ENCODE results near the gene MTARC2. TPM values are rescaled to one million over a fixed set of nuclear protein-coding genes. Genes with fewer than 3 reads are reported as not detected.

Gene MTARC2
- polyA plus RNA-seq, 1 of the 3 experiments (the other 2 are of a cell fraction), result 6.1 TPM

- Histone ChIP-seq H3K9me2 (no peaks in the 10 kb centered on the region), H3F3A (replicated peaks; ENCODE audit: insufficient read depth) (no peaks in the 10 kb centered on the region), H2AFZ (ENCODE audit: low read depth) (no peak overlapping the region), H3K36me3 (replicated peaks in 1 of 2; ENCODE audit: control insufficient read depth in 1 of 2, insufficient read depth in 2 of 2, low read length in 1 of 2) (no peaks in the 10 kb centered on the region), H3K9ac (no peak overlapping the region), H3K4me3 (ENCODE audit: low read depth in 2 of 2, low read length in 1 of 2) (no peak overlapping the region), H3K27ac (ENCODE audit: low read depth in 2 of 2, low read length in 1 of 2) (no peak overlapping the region), H4K20me1 (ENCODE audit: insufficient read depth) (no peaks in the 10 kb centered on the region), H3K79me2 (ENCODE audit: insufficient read depth) (no peaks in the 10 kb centered on the region), H3K27me3 (ENCODE audit: insufficient read depth) (no peaks in the 10 kb centered on the region; the same call in 1 of the 2 replicates), H3K4me1 (ENCODE audit: control insufficient read depth in 1 of 2, insufficient read depth in 2 of 2, low read depth in 1 of 2, low read length in 1 of 2) (no peaks in the 10 kb centered on the region), H3K9me3 (no peaks in the 10 kb centered on the region), H3K4me2 (no peak overlapping the region)
- ChIA-PET CTCF (no interaction called here), POLR2A (no interaction called here)
- WGBS (ENCODE audit: low lambda C conversion rate), result 76% methylated on average over 14 of the region's 14 CpGs
- no peak for TF ChIP-seq SMC3 (IDR thresholded peaks at IDR 0.05; ENCODE audit: low read depth, low read length)
- TF ChIP-seq TCF12 (IDR thresholded peaks at IDR 0.05), result no peak
- no peak for TF ChIP-seq USF2 (IDR thresholded peaks at IDR 0.05; ENCODE audit: borderline replicate concordance, low read depth, low read length)
- no peak for TF ChIP-seq RXRA (IDR thresholded peaks at IDR 0.05; ENCODE audit: borderline replicate concordance, low read depth)
- no peak for TF ChIP-seq REST (IDR thresholded peaks at IDR 0.05; ENCODE audit: low read depth, low read length)
- TF ChIP-seq NFIC (IDR thresholded peaks at IDR 0.05; ENCODE audit: borderline replicate concordance), result no peak
- no peak for TF ChIP-seq RAD21 (IDR thresholded peaks at IDR 0.05; ENCODE audit: low read length)
- DNase-seq, result no peak
Measured at GRCh38 chr1:220818421-220819173, 70.5 kb downstream of the MTARC2 start.

GRCh38 chr1:220819467-220820026 lies 71.4 kb downstream of the MTARC2 start:
- no peak overlapping the region for H3K4me2 ChIP-seq
- no peaks in the 10 kb centered on the region for H3K79me2 ChIP-seq (ENCODE audit: insufficient read depth)
- POLR2A ChIA-PET, result no interaction called here
- no peak overlapping the region for H2AFZ ChIP-seq (ENCODE audit: low read depth)
- no peaks in the 10 kb centered on the region; the same call in 1 of the 2 replicates for H3K27me3 ChIP-seq (ENCODE audit: insufficient read depth)
- no peaks in the 10 kb centered on the region for H4K20me1 ChIP-seq (ENCODE audit: insufficient read depth)
- no peak overlapping the region for H3K9ac ChIP-seq
- H3K9me2 ChIP-seq, result no peaks in the 10 kb centered on the region
- H3K9me3 ChIP-seq, result no peaks in the 10 kb centered on the region
- no peak overlapping the region for H3K4me3 ChIP-seq (ENCODE audit: low read depth in 2 of 2, low read length in 1 of 2)
- no peak overlapping the region for H3K27ac ChIP-seq (ENCODE audit: low read depth in 2 of 2, low read length in 1 of 2)
- CTCF ChIA-PET, result no interaction called here
- H3K36me3 ChIP-seq (replicated peaks in 1 of 2; ENCODE audit: control insufficient read depth in 1 of 2, insufficient read depth in 2 of 2, low read length in 1 of 2), result no peaks in the 10 kb centered on the region
- no peaks in the 10 kb centered on the region for H3F3A ChIP-seq (replicated peaks; ENCODE audit: insufficient read depth)
- no peaks in the 10 kb centered on the region for H3K4me1 ChIP-seq (ENCODE audit: control insufficient read depth in 1 of 2, insufficient read depth in 2 of 2, low read depth in 1 of 2, low read length in 1 of 2)
- DNase-seq, result no peak
- WGBS (ENCODE audit: low lambda C conversion rate), result 53% methylated on average over 1 of the region's 1 CpG
- TF ChIP-seq PBX3 (IDR thresholded peaks at IDR 0.05), result no peak
- TF ChIP-seq RFX5 (IDR thresholded peaks at IDR 0.05; ENCODE audit: low read length), result no peak
- TF ChIP-seq IRF3 (IDR thresholded peaks at IDR 0.05; ENCODE audit: low read depth, low read length), result no peak
- no peak for TF ChIP-seq SIN3A (IDR thresholded peaks at IDR 0.05; ENCODE audit: borderline replicate concordance, low read depth, low read length)
- no peak for TF ChIP-seq RXRA (IDR thresholded peaks at IDR 0.05; ENCODE audit: borderline replicate concordance, low read depth)
- no peak for TF ChIP-seq FOSL2 (IDR thresholded peaks at IDR 0.05; ENCODE audit: borderline replicate concordance, low read depth)
- TF ChIP-seq SMC3 (IDR thresholded peaks at IDR 0.05; ENCODE audit: low read depth, low read length), result no peak
- no peak for TF ChIP-seq YY1 (IDR thresholded peaks at IDR 0.05; ENCODE audit: low read depth)
- no peak for TF ChIP-seq USF1 (IDR thresholded peaks at IDR 0.05; ENCODE audit: borderline replicate concordance, low read depth)
- TF ChIP-seq GATA2 (CRISPR knock-in tag; IDR thresholded peaks at IDR 0.05), result no peak
